NCI-H526 treated with DMSO at 0.1 percent for 48 hours (cell line): ENCODE data around the gene GET4.
"Not testable (repeated sequence)": the region's sequence is repeated elsewhere in the genome, so short reads cannot be mapped to it uniquely, and the experiment has no call there.

ENCODE experiments used
- DNase-seq: peaks from one replicate; lab custom pipeline; 2025; lab: John Stamatoyannopoulos, UW

Gene GET4

DNA sequence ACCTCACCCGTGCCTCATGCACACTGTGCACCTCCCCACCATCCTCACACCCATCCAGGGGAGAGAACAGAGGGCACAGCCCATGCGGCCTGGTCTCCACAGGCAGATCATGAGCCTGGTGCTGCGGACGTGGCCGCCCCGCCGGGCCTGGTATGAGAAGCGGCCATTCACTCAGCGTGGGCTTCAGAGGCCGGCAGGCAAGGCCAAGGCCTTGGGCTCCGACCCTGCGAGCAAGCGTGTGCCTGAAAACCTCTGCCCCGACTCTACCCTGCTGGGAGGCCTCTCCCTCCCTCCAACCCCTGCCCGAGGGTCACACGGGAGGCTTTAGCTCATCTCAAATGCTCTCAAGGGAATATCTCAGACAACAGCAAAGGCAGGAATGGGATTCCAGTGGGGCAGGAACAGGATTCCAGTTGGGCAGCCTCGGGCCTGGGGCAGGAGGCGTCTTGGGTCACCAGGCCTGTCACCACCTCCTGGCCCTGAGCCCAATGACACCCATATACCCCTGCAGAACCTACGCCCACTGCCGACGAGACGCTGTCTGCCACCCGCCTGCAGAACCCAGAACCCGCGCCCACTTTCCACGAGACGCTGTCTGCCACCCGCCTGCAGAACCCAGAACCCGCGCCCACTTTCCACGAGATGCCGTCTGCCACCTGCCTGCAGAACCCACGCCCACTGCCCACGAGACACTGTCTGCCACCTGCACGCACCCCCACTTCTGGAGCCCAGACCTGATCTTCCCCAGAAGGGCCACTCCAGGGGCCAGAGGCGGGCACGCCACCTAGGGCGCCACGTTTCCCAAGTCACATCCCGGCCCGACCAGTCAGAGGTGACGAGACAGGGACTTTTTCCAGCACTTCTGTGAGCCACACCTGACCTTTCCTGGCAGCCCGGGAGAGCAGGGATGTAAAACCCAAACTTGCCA, 39.2 kb downstream of the GET4 start:
- no peak for DNase-seq

DNA sequence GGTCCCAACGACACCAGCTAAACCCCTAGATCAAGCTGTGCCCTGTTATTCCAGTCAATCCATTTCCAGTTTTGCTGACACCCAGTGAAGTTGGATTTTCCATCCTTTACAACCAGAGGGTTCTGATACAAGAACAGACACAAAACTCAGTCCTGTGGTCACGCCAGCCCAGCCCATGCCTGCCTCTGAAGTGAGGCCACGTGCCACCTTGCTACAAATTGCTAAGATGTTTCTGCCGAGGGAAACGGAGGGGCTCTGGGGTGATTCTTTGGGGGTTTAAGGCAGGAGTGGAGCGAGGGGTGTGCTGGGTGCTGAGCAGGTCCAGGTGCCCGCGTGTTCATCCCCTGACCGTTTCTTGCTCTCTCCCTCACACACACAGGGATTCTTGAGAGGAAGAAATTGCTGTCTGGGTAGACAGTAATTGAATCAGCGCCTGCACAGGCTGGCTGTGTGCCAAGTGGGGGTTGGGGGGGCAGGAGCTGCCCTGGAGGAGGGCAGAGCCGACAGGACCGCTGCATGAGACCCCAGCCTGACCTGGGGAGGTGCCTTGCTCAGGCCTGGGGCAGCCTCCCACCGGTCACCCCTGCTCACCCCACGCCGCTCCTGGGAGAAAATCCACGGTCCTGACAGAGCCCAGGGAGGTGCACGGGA, 40.1 kb downstream of the GET4 start:
- DNase-seq = no peak

DNA sequence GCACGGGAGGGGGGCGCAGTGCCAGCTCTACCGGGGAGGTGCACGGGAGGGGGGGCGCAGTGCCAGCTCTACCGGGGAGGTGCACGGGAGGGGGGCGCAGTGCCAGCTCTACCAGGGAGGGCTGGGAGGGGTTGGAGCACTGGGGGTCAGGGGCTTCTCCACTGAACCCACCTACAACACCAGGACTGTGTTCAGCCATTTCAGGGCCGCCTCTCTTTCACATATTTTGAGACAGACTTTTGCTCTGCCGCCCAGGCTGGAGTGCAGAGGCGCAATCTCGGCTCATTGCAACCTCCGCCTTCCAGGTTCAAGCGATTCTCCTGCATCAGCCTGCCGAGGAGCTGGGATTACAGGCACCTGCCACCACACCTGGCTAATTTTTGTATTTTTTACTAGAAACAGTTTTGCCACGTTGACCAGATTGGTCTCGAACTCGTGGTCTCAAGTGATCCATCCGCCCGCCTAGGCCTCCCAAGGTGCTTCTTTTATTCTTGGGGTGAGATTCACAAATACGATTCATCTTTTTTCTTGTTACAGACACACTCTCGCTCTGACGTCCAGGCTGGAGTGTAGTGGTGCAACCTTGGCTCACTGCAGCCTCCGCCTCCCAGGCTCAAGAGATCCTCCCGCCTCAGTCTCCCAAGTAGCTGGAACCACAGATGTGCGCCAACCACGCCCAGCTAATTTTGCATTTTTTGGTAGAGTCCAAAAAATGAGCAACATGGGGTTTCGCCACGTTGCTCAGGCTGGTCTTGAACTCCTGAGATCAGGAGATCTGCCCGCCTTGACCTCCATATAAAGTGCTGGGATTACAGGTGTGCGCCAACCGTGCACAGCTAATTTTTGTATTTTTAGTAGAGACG, 41.1 kb downstream of the GET4 start:
- no peak for DNase-seq

DNA sequence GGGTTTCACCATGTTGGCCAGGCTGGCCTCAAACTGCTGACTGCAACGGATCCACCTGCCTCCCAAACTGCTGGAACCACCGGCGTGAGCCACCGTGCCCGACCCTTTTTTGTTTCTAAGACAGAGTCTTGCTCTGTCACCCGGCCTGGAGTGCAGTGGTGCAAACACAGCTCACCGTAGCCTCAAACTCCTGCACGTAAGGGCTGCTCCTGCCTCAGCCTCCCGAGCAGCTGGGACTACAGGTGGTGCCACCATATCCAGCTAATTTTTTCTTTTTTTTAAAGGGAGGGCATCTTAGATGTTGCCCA, 41.7 kb downstream of the GET4 start:
- no peak for DNase-seq

DNA sequence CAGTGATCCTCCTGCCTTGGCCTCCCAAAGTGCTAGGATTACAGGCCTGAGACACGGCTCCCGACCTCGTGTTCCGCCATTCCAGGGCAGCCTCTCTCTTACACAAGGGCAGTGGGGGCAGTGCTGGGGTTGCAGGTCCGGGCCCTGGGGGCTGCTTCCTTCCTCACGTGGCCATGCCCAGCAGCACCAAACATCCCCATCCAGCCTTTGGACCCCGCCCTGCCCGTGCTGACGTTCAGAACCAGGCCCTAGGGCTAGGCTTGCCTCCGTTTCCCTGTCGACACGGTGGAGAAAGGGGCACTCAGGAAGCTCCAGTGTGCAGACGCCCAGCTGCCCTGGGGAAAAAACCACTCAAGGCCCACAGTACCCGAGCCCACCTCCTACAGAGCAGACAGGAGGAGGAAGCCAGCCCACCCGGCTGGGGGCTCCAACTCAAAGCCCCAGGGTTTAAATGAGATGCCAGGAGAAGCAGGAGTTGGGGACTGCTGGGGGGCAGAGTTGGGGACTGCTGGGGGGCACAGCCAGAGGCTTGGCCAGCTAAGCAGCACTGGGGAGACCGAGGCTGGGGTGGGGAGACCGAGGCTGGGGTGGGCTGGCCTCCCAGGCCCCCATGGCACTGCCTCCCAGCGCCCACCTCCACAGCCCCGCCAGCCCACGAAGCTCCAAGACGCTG, 42.2 kb downstream of the GET4 start:
- DNase-seq = no peak

DNA sequence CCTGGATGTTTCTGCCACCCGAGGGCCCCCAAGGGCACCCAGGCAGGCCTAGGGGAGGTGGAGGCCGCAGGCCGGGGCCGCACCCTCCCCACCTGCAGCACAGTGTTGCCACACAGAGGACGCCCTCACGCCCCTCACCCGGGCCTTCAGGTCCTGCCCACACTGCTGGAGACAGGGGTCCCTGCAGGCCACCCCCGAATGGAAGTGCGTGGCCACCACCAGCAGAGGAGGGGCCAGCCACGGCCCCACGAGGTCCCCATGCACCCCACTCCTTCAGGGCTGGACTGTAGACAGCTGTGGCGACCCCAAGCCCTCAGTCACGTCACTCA, 42.7 kb downstream of the GET4 start:
- no peak for DNase-seq

DNA sequence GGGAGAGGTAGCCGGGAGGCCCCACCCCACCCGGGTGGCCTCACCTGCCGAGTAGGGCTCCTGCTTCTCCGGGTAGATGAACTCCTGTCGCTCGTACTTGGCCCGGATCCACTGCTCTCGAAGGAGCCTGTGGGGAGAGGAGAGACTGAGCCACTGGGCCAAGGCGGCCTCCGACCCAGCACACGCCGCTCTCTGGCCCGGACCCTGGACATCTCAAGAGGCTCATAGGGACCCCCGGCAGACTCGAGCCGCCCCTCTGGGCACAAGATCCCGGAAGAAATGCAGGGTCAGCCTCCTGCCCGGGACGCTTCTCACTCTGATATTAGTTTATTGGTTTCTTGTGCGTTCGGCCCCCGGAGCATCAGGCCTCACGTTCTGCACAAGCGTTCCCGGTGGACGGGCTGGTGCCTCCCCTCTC, 43.6 kb downstream of the GET4 start:
- no peak for DNase-seq

DNA sequence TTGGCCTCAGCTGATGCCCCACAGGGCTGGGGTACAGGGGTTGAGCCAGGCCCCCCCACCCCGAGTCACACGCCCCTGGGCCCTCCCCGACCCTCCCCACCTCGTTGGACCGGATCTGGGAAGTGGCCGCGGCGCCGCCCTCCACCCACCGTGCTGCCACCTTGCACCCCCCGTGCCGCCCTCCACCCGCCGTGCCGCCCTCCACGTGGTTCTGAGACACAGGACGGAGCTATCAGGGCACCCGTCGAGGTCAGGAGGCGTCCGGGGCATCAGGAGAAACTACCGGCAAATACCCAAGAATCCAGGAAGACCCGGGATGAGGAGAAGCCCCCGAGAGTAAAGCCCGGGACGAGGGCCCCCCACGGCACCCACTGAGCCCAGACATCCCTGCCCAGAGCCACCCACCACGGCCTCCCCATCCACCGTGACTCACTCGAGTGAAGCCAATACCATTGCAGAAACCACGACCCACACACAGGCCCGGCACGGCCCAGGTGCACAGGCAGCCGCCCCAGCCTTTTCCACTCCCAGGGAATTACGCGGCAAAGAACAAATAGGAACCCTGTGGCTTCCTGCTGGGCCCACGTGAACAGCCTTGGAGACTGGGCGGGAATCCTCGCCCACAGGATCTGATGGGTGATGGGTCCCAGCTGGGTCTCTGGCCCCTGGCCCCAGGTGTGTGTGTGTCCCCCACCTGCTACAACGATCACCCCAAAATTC, 44.2 kb downstream of the GET4 start:
- no peak for DNase-seq

DNA sequence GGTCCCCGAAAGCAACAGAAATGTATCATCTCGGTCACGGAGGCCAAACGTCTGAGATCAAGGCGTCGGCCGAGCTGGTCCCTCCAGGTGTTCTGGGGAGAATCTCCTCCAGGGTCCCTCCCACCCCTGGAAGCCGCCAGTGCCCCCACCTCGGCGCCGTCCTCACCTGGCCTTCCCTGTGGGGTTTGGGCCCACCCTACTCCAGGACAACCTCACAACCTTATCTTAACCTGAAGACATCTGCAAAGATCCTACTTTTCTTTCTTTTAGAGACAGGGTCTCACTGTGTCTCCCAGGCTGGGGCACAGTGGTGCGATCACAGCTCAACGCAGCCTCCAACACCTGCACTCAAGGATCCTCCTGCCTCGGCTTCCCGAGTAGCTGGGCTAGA, 44.7 kb downstream of the GET4 start:
- DNase-seq = no peak

DNA sequence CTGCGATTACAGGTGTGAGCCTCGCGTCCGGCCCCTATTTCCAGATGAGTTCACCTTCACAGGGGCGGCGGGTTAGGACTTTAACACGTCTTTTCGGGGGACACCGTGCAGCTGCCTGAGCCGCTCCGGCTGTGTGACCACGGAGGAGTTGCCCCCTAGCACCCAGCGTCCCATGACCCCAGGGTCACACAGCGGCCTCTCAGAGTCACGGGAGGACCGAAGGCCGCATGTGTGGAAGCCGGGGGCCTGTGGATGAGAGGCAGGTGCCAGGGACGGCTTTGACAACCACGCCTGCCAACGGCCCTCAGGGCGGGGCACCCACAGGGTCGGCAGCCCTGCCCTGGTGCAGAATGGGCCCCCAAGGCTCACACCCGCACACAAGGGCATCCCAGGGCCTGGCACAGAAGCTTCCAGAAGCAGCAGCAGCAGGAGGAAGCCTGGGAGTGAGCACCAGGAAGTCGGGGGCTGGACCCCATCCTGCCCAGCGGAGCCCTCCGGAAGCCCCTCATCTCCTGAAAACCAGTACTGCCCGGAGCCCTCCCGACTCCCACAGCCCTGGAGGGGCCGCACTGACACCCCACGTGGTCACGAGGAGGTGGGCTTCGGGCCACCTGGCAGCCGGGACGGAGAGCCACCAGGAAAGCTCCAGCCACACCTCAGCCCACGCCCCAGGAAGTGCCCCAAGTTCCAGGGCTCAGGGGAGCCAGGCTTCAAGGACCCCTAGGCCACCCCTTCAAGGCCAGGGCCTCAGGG, 45.4 kb downstream of the GET4 start:
- DNase-seq = no peak

DNA sequence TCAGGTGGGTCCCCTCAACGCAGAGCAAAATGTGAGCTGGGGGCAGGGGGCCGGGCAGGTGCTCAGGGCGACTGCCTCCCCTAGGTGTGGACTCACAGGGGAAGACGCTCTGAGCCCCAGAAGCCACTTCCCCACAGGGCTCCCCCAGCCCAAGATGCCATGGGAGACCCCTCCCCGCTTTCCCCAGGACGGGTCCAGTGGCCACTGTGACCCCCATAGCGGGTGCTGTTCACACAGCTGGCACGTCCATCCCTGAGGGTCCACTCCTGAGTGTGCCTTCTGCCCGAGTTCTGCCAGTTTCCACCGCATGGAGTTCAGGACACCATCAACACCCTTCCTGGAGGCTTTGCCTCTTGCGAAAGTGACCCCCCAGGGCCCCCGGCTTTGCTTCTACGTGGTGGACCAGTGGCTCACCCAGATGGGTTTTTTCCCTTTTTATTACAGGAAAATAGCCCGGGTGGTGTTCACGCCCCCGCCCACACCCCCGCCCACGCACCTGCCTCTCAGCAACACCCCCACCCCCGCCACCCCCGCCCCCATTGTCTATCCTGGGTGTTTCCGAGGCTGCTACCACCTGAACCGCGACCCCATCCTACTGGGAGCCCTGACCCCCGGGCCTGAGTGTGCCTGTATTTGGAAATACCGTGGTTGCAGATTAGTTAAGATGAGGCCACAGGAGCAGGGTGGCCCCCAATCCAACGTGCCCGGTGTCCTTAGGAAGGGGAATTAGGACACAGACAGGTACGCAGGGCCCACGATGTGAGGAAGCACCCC, 46.2 kb downstream of the GET4 start:
- no peak for DNase-seq

DNA sequence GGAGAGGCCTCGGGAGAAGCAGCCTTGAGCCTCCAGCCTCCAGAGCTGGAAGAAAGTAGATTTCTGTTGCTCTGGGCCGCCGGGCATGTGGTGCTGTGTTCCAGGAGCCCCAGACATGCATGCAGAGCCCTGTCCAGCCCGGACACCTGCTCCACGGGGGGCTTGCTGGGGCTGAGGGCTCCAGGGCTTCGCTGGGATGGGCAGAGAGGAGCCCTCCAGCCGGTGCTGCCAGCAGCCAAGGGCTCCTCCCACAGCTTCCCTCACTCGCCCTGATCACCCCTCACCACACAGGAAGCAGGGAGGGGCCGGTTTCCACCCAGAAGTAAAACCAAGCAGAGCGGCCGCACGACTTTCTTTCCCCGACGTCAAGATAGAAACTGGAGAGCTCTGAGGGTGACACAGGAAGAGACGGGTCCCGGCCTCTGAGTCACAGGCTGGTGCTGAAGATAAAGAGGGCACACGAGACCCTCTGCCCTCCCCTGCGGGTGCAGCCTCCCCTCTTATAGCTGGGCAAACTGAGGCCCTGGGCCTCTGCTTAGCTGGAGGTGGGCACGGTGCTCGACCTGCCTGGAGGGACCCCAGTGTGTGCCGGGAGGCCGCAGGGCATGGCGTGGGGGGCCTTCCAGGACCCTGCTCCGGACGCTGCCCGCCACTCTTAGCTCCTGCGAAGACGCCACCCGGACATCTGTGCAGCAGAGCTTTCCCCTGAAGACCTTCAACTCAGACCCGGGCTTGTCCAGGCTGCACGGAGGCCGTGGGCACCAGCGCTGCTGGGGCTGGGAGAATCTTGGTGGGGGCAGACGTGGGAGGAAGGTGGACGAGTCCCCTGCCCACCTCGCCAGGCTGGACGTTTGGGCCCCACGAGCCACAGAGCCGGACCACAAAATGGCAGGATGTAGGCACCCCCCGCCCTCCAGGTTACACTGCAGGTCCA, 47.0 kb downstream of the GET4 start:
- no peak for DNase-seq

DNA sequence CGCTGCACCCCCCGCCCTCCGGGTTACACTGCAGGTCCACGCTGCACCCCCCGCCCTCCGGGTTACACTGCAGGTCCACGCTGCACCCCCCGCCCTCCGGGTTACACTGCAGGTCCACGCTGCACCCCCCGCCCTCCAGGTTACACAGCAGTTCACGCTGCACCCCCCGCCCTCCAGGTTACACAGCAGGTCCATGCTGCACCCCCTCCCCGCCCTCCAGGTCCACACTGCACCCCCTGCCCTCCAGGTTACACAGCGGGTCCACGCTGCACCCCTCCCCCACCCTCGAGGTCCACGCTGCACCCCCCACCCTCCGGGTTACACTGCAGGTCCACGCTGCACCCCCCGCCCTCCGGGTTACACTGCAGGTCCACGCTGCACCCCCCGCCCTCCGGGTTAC, 47.7 kb downstream of the GET4 start:
- not testable (repeated sequence) for DNase-seq

DNA sequence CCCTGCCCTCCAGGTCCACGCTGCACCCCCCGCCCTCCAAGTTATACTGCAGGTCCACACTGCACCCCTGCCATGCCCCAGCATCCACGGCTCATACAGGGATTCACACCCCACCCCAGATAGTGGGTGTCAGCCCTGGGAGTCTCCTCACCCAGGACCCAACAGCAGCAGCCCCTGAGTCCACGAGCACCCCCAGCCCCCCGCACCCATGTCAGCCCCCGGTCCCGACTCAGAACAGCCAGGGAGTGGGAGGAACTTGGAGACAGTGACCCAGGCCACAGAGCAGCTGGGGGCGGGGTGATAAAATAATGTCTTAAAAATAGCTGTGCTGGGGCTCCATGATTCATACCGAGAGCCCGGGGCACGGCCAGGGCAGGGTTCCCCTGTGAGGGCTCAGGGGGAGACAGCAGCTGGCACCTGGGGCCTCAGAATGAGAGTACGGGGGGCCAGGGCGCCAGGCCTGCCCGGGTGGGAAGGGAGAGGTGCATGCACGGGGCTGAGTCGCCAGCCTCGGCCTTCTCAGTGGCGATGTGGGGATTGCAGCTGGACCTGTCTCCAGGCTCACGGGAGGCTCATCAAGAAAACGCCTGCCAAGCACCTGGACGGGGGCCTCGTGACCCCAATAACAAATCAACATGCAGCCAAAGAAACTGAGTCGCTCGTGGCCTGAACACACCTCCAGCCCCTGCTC, 48.3 kb downstream of the GET4 start:
- no peak for DNase-seq

DNA sequence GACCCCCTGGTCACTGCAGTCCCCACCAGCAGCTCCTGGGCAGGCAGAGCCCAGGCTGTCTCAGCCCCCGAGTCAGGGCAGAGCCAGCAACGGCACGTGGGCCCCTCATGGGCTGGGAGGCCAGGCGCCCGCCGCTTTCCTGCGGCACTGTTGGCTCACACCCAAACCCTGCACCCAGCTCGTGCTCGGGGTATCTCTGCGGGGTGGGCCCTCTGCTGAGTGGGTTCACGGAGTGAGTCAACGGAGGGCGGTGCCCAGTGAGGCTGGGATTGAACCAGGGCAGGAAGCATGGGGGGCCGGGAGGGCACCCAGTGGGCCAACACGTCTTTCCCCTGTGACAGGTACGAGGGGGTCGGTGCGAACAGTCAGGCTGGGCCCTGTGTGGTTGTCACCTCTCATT, 49.2 kb downstream of the GET4 start:
- no peak for DNase-seq

DNA sequence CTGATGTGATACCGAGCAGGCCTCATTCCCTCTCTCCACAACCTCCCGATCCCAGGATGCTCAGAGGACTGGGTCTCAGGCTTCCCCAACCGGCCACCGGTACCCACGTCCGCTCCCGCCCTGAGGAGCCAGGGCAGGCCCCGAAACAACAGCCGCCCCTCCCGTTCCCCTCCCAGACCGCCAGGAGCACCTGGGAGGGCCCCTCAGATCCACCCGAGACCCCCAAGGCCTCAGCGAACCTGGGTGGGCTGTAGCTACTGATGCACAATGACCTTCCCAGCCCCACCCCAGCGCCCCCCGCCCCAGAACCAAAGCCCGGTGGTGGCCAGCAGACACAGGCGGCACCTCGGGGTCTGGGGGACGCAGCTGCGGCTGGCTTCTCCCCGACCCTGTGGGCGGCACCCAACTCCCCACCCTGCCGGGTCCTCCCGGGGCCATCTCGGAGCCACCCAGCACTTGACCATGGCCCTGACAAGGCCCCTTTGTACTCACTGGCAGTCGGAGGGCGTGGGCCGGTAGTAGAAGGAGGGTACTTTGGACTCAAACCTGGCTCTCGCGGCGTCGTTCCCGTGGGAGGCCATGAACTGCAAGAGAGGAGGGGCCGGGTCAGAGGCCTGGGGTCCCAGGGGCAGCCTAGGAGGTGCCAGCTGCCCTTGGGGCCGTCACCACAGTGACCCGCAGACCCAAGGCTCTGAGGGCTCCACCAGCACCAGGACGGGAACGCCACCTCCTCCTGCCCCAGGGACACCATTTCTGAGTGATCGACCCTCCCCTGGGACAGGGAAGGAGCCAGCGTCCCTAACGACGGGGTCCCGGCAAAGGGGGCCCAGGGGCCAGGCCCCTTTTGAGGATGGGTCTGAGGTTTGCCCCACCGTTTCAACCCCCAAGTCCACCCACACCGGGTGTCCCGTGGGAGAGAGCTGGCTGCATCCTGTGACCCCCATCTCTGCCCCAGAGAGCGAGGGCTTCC, 50.0 kb downstream of the GET4 start:
- DNase-seq = no peak

DNA sequence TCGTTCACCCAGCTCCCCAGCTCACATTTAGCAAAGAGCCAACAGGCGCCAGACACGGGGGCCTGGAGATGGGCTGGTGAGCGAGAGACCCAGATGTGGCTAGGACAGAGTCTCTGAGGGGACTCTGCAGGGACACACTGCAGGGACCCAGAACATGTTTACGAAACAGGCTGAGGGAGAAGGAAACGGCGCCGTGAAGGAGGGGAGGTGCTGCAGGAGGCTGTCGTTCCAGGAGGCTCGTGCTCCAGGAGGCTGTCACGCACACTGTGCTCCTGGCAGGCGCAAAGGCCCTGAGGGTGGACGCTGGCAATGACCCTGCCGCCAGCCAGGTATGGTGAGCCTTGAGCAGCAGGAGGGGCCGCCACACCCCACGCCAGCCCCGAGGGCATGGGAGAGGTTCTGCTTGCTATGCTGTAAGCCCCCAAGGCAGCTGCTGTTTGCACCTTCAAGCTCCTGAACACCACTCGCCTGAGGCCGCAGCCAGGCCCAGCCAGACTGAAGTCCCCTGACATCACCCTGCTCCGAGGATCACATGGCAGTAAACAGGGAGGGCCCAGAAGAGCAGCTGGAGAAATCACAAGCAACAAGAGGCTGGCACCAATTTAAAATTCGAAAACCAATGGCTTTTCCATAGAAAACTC, 50.8 kb downstream of the GET4 start:
- no peak for DNase-seq
